ENCODE data around the gene RASSF8.

GRCh38 chr12:26011099-26011498 lies 52.6 kb downstream of the RASSF8 start:
- TF ChIP-seq CTCF (IDR thresholded peaks at IDR 0.05; ENCODE audit: low read depth, low read length, poor library complexity, severe bottlenecking), result no peak
- TF ChIP-seq EZH2phosphoT487 (IDR thresholded peaks at IDR 0.05; ENCODE audit: borderline replicate concordance, low read length), result no peak

Data from DOHH2 (cell line).